H9 (cell line): Measurements from ENCODE around the gene NACC1. TPM values are rescaled to one million over a fixed set of nuclear protein-coding genes. Genes with fewer than 3 reads are reported as not detected.

Experiments used
- DNase-seq: peaks from one replicate; pipeline ENCODE4 v3.0.0-alpha.2; 2017
- H2AFZ ChIP-seq: one replicate; pipeline ENCODE4 v1.6.1; 2013; ENCODE audit warnings: mild to moderate bottlenecking, low read length, control low read depth, moderate library complexity
- H2AK5ac ChIP-seq: 2 replicates; pipeline ENCODE4 v1.6.1; 2013; ENCODE audit warnings: low read length, control low read depth, mixed read lengths; ENCODE audit not compliant: insufficient read length
- H2BK120ac ChIP-seq: one replicate; pipeline ENCODE4 v1.6.1; 2013; ENCODE audit warnings: low read depth, mild to moderate bottlenecking, low read length, control low read depth, inconsistent platforms; ENCODE audit not compliant: poor library complexity, severe bottlenecking
- H2BK12ac ChIP-seq: 2 replicates; pipeline ENCODE4 v1.6.1; 2013; ENCODE audit warnings: low read length, control low read depth, mixed read lengths, low read depth; ENCODE audit not compliant: insufficient read length
- H2BK15ac ChIP-seq: 2 replicates; pipeline ENCODE4 v1.6.1; 2013; ENCODE audit warnings: low read depth, low read length, control low read depth
- H2BK20ac ChIP-seq: one replicate; pipeline ENCODE4 v1.6.1; 2013; ENCODE audit warnings: low read depth, mild to moderate bottlenecking, low read length, control low read depth, inconsistent platforms; ENCODE audit not compliant: poor library complexity, severe bottlenecking
- H2BK5ac ChIP-seq: 2 replicates; pipeline ENCODE4 v1.6.1; 2013; ENCODE audit warnings: low read length, control low read depth, mixed read lengths; ENCODE audit not compliant: insufficient read length
- H3K14ac ChIP-seq: 2 replicates; pipeline ENCODE4 v1.6.1; 2013; ENCODE audit warnings: low read length, control low read depth; ENCODE audit not compliant: insufficient read depth
- H3K18ac ChIP-seq: 2 replicates; pipeline ENCODE4 v1.6.1; 2013; ENCODE audit warnings: low read depth, mild to moderate bottlenecking, mixed read lengths, low read length, control low read depth; ENCODE audit not compliant: insufficient read length
- H3K23ac ChIP-seq: 2 replicates; pipeline ENCODE4 v1.6.1; 2013; ENCODE audit warnings: low read length, control low read depth, mixed read lengths, low read depth; ENCODE audit not compliant: insufficient read length
- H3K23me2 ChIP-seq: 2 replicates; pipeline ENCODE4 v1.6.1; 2013; ENCODE audit warnings: low read depth, mild to moderate bottlenecking, mixed read lengths, low read length, control low read depth; ENCODE audit not compliant: insufficient read length, poor library complexity, severe bottlenecking
- H3K27ac ChIP-seq: 2 replicates; pipeline ENCODE4 v1.5.1; 2013; ENCODE audit warnings: low read length, control low read depth, mixed read lengths, low read depth; ENCODE audit not compliant: insufficient read length
- H3K27me3 ChIP-seq: 2 replicates; pipeline ENCODE4 v1.6.1; 2013; ENCODE audit warnings: low read length, control low read depth, inconsistent platforms; ENCODE audit not compliant: insufficient read depth
- H3K4ac ChIP-seq: 2 replicates; pipeline ENCODE4 v1.6.1; 2013; ENCODE audit warnings: low read depth, mild to moderate bottlenecking, control low read depth, inconsistent platforms, low read length, moderate library complexity
- H3K4me1 ChIP-seq: 2 replicates; pipeline ENCODE4 v1.6.1; 2013; ENCODE audit warnings: low read length, control low read depth, inconsistent platforms; ENCODE audit not compliant: insufficient read depth
- H3K4me2 ChIP-seq: 2 replicates; pipeline ENCODE4 v1.6.1; 2013; ENCODE audit warnings: low read length, control low read depth, mixed read lengths; ENCODE audit not compliant: insufficient read length, insufficient read depth
- H3K56ac ChIP-seq: 2 replicates; pipeline ENCODE4 v1.6.1; 2013; ENCODE audit warnings: low read depth, mild to moderate bottlenecking, mixed read lengths, low read length, control low read depth; ENCODE audit not compliant: insufficient read length
- H3K79me1 ChIP-seq: 2 replicates; pipeline ENCODE4 v1.6.1; 2013; ENCODE audit warnings: low read depth, mild to moderate bottlenecking, moderate library complexity, low read length, control low read depth, inconsistent platforms; ENCODE audit not compliant: insufficient read depth, poor library complexity, severe bottlenecking
- H3K79me2 ChIP-seq: 2 replicates; pipeline ENCODE4 v1.6.1; 2013; ENCODE audit warnings: low read length, control low read depth, inconsistent platforms; ENCODE audit not compliant: insufficient read depth
- H3K9ac ChIP-seq: 2 replicates; pipeline ENCODE4 v1.6.1; 2013; ENCODE audit warnings: low read length, control low read depth, mixed read lengths; ENCODE audit not compliant: insufficient read length; ENCODE audit errors: extremely low read depth
- H3K9me3 ChIP-seq: one replicate; pipeline ENCODE4 v1.6.1; 2013; ENCODE audit warnings: low read depth, low read length, inconsistent platforms; ENCODE audit not compliant: control insufficient read depth
- H3T11ph ChIP-seq: one replicate; pipeline ENCODE4 v1.6.1; 2013; ENCODE audit warnings: mild to moderate bottlenecking, low read length, control low read depth, inconsistent platforms
- H4K20me1 ChIP-seq: one replicate; pipeline ENCODE4 v1.6.1; 2013; ENCODE audit not compliant: control insufficient read depth, insufficient read length, insufficient read depth
- H4K5ac ChIP-seq: 2 replicates; pipeline ENCODE4 v1.6.1; 2013; ENCODE audit warnings: low read depth, mild to moderate bottlenecking, mixed read lengths, low read length, control low read depth; ENCODE audit not compliant: insufficient read length
- H4K8ac ChIP-seq: replicated peaks from 2 replicates; pipeline ENCODE4 v1.6.1; 2013; ENCODE audit warnings: low read length, control low read depth, mixed read lengths, low read depth; ENCODE audit not compliant: insufficient read length
- H4K91ac ChIP-seq: 2 replicates; pipeline ENCODE4 v1.6.1; 2013; ENCODE audit warnings: low read depth, mild to moderate bottlenecking, moderate library complexity, mixed read lengths, low read length, control low read depth; ENCODE audit not compliant: insufficient read length
- H3K27ac Mint-ChIP-seq, 3 experiments: 2 replicates in 2 of 3; 3 replicates in 1 of 3; pipeline ENCODE4 v1.8.0; 2020 to 2021; ENCODE audit warnings: mixed read lengths in 3 of 3, mild to moderate bottlenecking in 1 of 3, moderate library complexity in 1 of 3
- H3K27me3 Mint-ChIP-seq: 2 replicates; pipeline ENCODE4 v1.8.0; 2021; ENCODE audit warnings: low read depth, mild to moderate bottlenecking, moderate library complexity, mixed read lengths
- H3K36me3 Mint-ChIP-seq, 3 experiments: 2 replicates in 2 of 3; 3 replicates in 1 of 3; pipeline ENCODE4 v1.8.0; 2020 to 2021; ENCODE audit warnings: low read depth in 3 of 3, mixed read lengths in 3 of 3; ENCODE audit not compliant: insufficient read depth in 1 of 3
- H3K4me1 Mint-ChIP-seq, 2 experiments: 2 replicates each; pipeline ENCODE4 v1.8.0; 2020; ENCODE audit warnings: mixed read lengths in 2 of 2
- H3K4me3 Mint-ChIP-seq, 2 experiments: 2 replicates in 1 of 2; 3 replicates in 1 of 2; pipeline ENCODE4 v1.8.0; 2020 to 2021; ENCODE audit warnings: mild to moderate bottlenecking in 2 of 2, mixed read lengths in 2 of 2, moderate library complexity in 1 of 2
- H3K9me3 Mint-ChIP-seq, 2 experiments: 2 replicates in 1 of 2; 3 replicates in 1 of 2; pipeline ENCODE4 v1.8.0; 2020; ENCODE audit warnings: mild to moderate bottlenecking in 2 of 2, mixed read lengths in 2 of 2, moderate library complexity in 1 of 2
- CTCF ChIP-seq: fragments of 200-600 bp; sonication (generic); conservative IDR thresholded peaks from 3 replicates; pipeline ENCODE4 v1.8.0; 2021; ENCODE audit warnings: antibody characterized with exemption, mild to moderate bottlenecking
- WGBS: extraction: QIAGEN DNeasy Blood & Tissue Kit; methylation state at CpG from one replicate; pipeline ENCODE4 v1.1.7; 2013; ENCODE audit warnings: missing lambda C conversion rate, low lambda C conversion rate, mixed read lengths; ENCODE audit not compliant: insufficient read length; ENCODE audit errors: extremely low coverage; 5-methylcytosine and 5-hydroxymethylcytosine counted together
- total RNA-seq: library from RNA; stranded (reverse); gene quantifications from 2 replicates; pipeline ENCODE4 v1.2.1, GENCODE V29; 2021

NACC1 gene
- total RNA-seq, 1 experiment from 2014 or later: 198 TPM

- no peak overlapping the region for H4K91ac ChIP-seq
- no peak overlapping the region for H2BK15ac ChIP-seq
- TF ChIP-seq CTCF: no peak
- H4K8ac ChIP-seq: no peak overlapping the region
- H3K27me3 Mint-ChIP-seq: no peaks in the 10 kb centered on the region
- no peaks in the 10 kb centered on the region for H3K9me3 ChIP-seq
- H3K14ac ChIP-seq: no peak overlapping the region; the same call in 1 of the 2 replicates
- H3K23ac ChIP-seq: no peak overlapping the region
- H3K9ac ChIP-seq: no peak overlapping the region
- peak overlapping the region in 2 of 3 experiments; percentile 13 to 30; a peak in 3 of 7 replicates for H3K27ac Mint-ChIP-seq
- H3K23me2 ChIP-seq: no peaks in the 10 kb centered on the region
- no peak overlapping the region for H3K4me3 Mint-ChIP-seq
- peaks cover 2 to 4% (median 2%) of the 10 kb centered on the region in 3 experiments; a peak in 2 of 7 replicates for H3K36me3 Mint-ChIP-seq
- H3K56ac ChIP-seq: no peak overlapping the region
- H2BK12ac ChIP-seq: no peak overlapping the region
- H2AFZ ChIP-seq: no peak overlapping the region
- peak overlapping the region; percentile 20 for H2BK5ac ChIP-seq
- no peak overlapping the region for H3K4ac ChIP-seq
- H3K79me1 ChIP-seq: no peaks in the 10 kb centered on the region
- H3K4me1 ChIP-seq: no peaks in the 10 kb centered on the region; the same call in 1 of the 2 replicates
- H3K4me1 Mint-ChIP-seq: peaks cover 17 to 18% of the 10 kb centered on the region in 2 experiments
- no peak for DNase-seq
- H3K27me3 ChIP-seq: no peaks in the 10 kb centered on the region
- H4K5ac ChIP-seq: no peak overlapping the region
- no peak overlapping the region for H3K4me2 ChIP-seq
- no peak overlapping the region for H3K18ac ChIP-seq
- H3T11ph ChIP-seq: no peak overlapping the region
- H2AK5ac ChIP-seq: no peak overlapping the region
- H2BK120ac ChIP-seq: no peak overlapping the region
- no peaks in the 10 kb centered on the region for H3K9me3 Mint-ChIP-seq
- H3K27ac ChIP-seq: no peak overlapping the region
- no peaks in the 10 kb centered on the region for H4K20me1 ChIP-seq
- H3K79me2 ChIP-seq: no peaks in the 10 kb centered on the region
- no peak overlapping the region for H2BK20ac ChIP-seq
- no CpG with 5 or more reads among the region's 18 CpGs for WGBS
These were observed 54.5 kb downstream of the NACC1 start for GRCh38 chr19:13172346-13173138.
